Heart right ventricle (tissue), 16 donors: ENCODE measurements around the gene MICALL1. TPM values are rescaled to one million over a fixed set of nuclear protein-coding genes. Genes with fewer than 3 reads are reported as not detected.

Experiments used
- ATAC-seq, 8 donors: fragments of 200-7000 bp; cut with Tn5 transposase; one replicate each; pipeline ENCODE4 v1.9.1; 2020; ENCODE audit warnings: mild to moderate bottlenecking in 8 of 8, moderate library complexity in 8 of 8, moderate number of reproducible peaks in 1 of 8
- DNase-seq, 2 donors: peaks; one replicate each; pipeline ENCODE4 v3.0.0-alpha.2; 2020
- H3K27ac ChIP-seq, 10 donors: fragments of 200-600 bp; sonication (generic) in 2 of 10; one replicate each; pipeline versions ENCODE4 v1.5.0 to v1.8.0; 2020 to 2022; ENCODE audit warnings: mild to moderate bottlenecking in 3 of 10
- H3K27me3 ChIP-seq, 7 donors: fragments of 200-600 bp; one replicate each; pipeline ENCODE4 v1.8.0; 2021 to 2022; ENCODE audit warnings: mild to moderate bottlenecking in 2 of 7
- H3K36me3 ChIP-seq, 9 donors: fragments of 200-600 bp; sonication (generic) in 1 of 9; one replicate each; pipeline versions ENCODE4 v1.5.0 to v1.8.0; 2020 to 2022; ENCODE audit warnings: mild to moderate bottlenecking in 2 of 9
- H3K4me1 ChIP-seq, 9 donors: fragments of 200-600 bp; sonication (generic) in 1 of 9; one replicate each; pipeline versions ENCODE4 v1.5.0 to v1.8.0; 2020 to 2022; ENCODE audit warnings: mild to moderate bottlenecking in 4 of 9
- H3K4me3 ChIP-seq, 10 donors: fragments of 200-600 bp; sonication (generic) in 2 of 10; one replicate each; pipeline versions ENCODE4 v1.5.0 to v1.8.0; 2020 to 2022; ENCODE audit warnings: mild to moderate bottlenecking in 7 of 10, moderate library complexity in 2 of 10
- H3K9me3 ChIP-seq, 11 donors: fragments of 200-600 bp in 10 of 11; sonication (generic) in 2 of 11; one replicate each; pipeline versions ENCODE4 v1.5.0 to v1.8.0; 2013 to 2022; ENCODE audit warnings: mild to moderate bottlenecking in 2 of 11, control low read depth in 1 of 11, moderate library complexity in 1 of 11
- CTCF ChIP-seq, 9 donors: fragments of 200-600 bp; sonication (generic) in 2 of 9; IDR thresholded peaks; one replicate each; pipeline versions ENCODE4 v1.5.0 to v1.8.0; 2021 to 2022; ENCODE audit warnings: antibody characterized with exemption in 9 of 9, mild to moderate bottlenecking in 5 of 9, moderate library complexity in 1 of 9
- WGBS, 2 donors: extraction: QIAGEN DNeasy Blood & Tissue Kit; methylation state at CpG; one replicate each; pipeline ENCODE4 v1.1.7; 2013; ENCODE audit warnings: inconsistent platforms in 1 of 2; 5-methylcytosine and 5-hydroxymethylcytosine counted together
- intact Hi-C, 10 donors: fragments of 100-400 bp; cut with DNase I; formaldehyde crosslinking; loops; one replicate each; pipeline versions ENCODE4 v1.11.1 to v1.14.2; 2022
- polyA plus RNA-seq, 2 donors: library from polyadenylated mRNA; stranded (reverse); fragments of 200-250 nt; gene quantifications; one replicate each; pipeline ENCODE4 v1.2.3, GENCODE V29; 2013
- total RNA-seq, 10 donors: library from RNA; stranded (reverse); fragmentation: NEBNext Ultra II Directional in 3 of 10; extraction: Animal tissue kit (Norgen Biotek cat#: 25700) in 3 of 10; gene quantifications; one replicate each; pipeline versions ENCODE4 v1.2.1 to v1.2.4, GENCODE V29; 2021 to 2023
- donor health status: Arrhythmogenic right ventricular cardiomyopathy.
- donor health status: ischemic (EF 13 %, LVEDD 7.1; RV severe dilation, severe dysfunction).
- donor health status: healthy with polysubstance abuse.
- donor health status: DM: no; HTN: yes; CAD: no.
- donor health status: DM: no; HTN: no; CAD: no.
- donor health status: ischemic (EF 25% LVEDD 6.9; RV normal size, moderate dysfunction).
- donor health status: ischemic (EF 25% LVEDD 5.7; RV mildly dilated, moderate dysfunction).
- donor health status: healthy.
- donor health status: DM: yes; HTN: yes; CAD: no.
- donor health status: Ischemic cardiomyopathy.
- donor health status: ischemic (EF 35%, LVEDD 5.7; RV mildly dilated, moderate dysfunction).
- donor health status: nonischemic (EF 11% LVEDD 7.7; RV severe dilation, severe dysfunction).
- donor health status: DM: yes; HTN: yes; CAD: no.
- donor health status: PGD.
- donor health status: ischemic (EF 29% LVEDD 5.4; RV normal size, mild dysfunction).
- donor health status: nonischemic (EF 23%, LVEDD 6.1; RV moderate dilation, normal function).

The MICALL1 gene
- total and polyA plus RNA-seq, 12 donors, result 9.3 to 26.9 (median 15.5) TPM

GRCh38 chr22:37912171-37912570 lies 6.1 kb downstream of the MICALL1 start:
- H3K27me3 ChIP-seq, result no peaks in the 10 kb centered on the region
- no peak for TF ChIP-seq CTCF (IDR thresholded peaks at IDR 0.05)
- intact Hi-C loops, result no loop called here
- H3K4me1 ChIP-seq, result peaks cover 6 to 61% (median 30%) of the 10 kb centered on the region in 9 donors
- peak overlapping the region in 9 of 10 donors; percentile 6 to 72 (median 57) for H3K27ac ChIP-seq
- no peaks in the 10 kb centered on the region for H3K9me3 ChIP-seq
- no peak for DNase-seq
- 77% methylated on average over 8 of the region's 8 CpGs for WGBS, 2 donors
- no peak overlapping the region for H3K4me3 ChIP-seq
- peaks cover 0 to 56% (median 16%) of the 10 kb centered on the region in 9 donors for H3K36me3 ChIP-seq
- no peak for ATAC-seq

- H3K4me1 ChIP-seq, result peaks cover 3 to 62% (median 23%) of the 10 kb centered on the region in 9 donors
- DNase-seq, result peak in 1 of 2 donors; percentile 55
- no peaks in the 10 kb centered on the region for H3K9me3 ChIP-seq
- ATAC-seq, result peak; percentile 39 to 86 (median 76)
- no peak for TF ChIP-seq CTCF (IDR thresholded peaks at IDR 0.05)
- H3K36me3 ChIP-seq, result peaks cover 0 to 67% (median 18%) of the 10 kb centered on the region in 9 donors
- intact Hi-C loops, result no loop called here
- no peak overlapping the region for H3K4me3 ChIP-seq
- H3K27ac ChIP-seq, result peak overlapping the region in 9 of 10 donors; percentile 20 to 72 (median 61)
- H3K27me3 ChIP-seq, result no peaks in the 10 kb centered on the region
- WGBS, 2 donors, result 42 to 68% methylated on average over 7 of the region's 7 CpGs
These were observed 7.2 kb downstream of the MICALL1 start for GRCh38 chr22:37913233-37913721.

- DNase-seq (no peak), ATAC-seq (no peak)
- WGBS, 2 donors, result 85 to 90% methylated on average over 5 of the region's 5 CpGs
- Histone ChIP-seq H3K27ac (no peak overlapping the region), H3K4me1 (peaks cover 0 to 58% (median 23%) of the 10 kb centered on the region in 9 donors), H3K9me3 (no peaks in the 10 kb centered on the region), H3K27me3 (no peaks in the 10 kb centered on the region), H3K36me3 (peaks cover 0 to 95% (median 25%) of the 10 kb centered on the region in 9 donors), H3K4me3 (no peak overlapping the region)
- intact Hi-C loops, result no loop called here
- no peak for TF ChIP-seq CTCF (IDR thresholded peaks at IDR 0.05)
These were observed 10.2 kb downstream of the MICALL1 start for GRCh38 chr22:37916311-37916710.

GRCh38 chr22:37917874-37918548 lies 11.9 kb downstream of the MICALL1 start:
- Histone ChIP-seq H3K27me3 (no peaks in the 10 kb centered on the region), H3K4me1 (peaks cover 0 to 42% (median 19%) of the 10 kb centered on the region in 9 donors), H3K9me3 (no peaks in the 10 kb centered on the region), H3K27ac (peak overlapping the region in 7 of 10 donors; percentile 8 to 71 (median 25)), H3K36me3 (peaks cover 0 to 98% (median 31%) of the 10 kb centered on the region in 9 donors), H3K4me3 (no peak overlapping the region)
- DNase-seq (no peak), ATAC-seq (peak in 3 of 8 donors; percentile 1 to 38 (median 8))
- TF ChIP-seq CTCF (IDR thresholded peaks at IDR 0.05), result no peak
- WGBS, 2 donors, result 71 to 77% methylated on average over 4 of the region's 4 CpGs
- intact Hi-C loops, result no loop called here
